HK-2 (cell line): ENCODE measurements around the gene SIDT1.

ENCODE experiments used
- DNase-seq: peaks from one replicate; pipeline ENCODE4 v3.0.0-alpha.2; 2018; ENCODE audit not compliant: unreplicated experiment

SIDT1 gene

GRCh38 chr3:113546414-113546893 is 14.1 kb downstream of the SIDT1 start:
- no peak for DNase-seq

- no peak for DNase-seq
Measured at GRCh38 chr3:113548501-113548900, 16.1 kb downstream of the SIDT1 start.

GRCh38 chr3:113551820-113552219 is 19.5 kb downstream of the SIDT1 start:
- DNase-seq, result no peak

GRCh38 chr3:113552851-113553250 is 20.5 kb downstream of the SIDT1 start:
- DNase-seq, result no peak

GRCh38 chr3:113555138-113555537 is 22.8 kb downstream of the SIDT1 start:
- no peak for DNase-seq

- no peak for DNase-seq
Measured at GRCh38 chr3:113556316-113556945, 24.1 kb downstream of the SIDT1 start.

GRCh38 chr3:113556946-113557335 is 24.6 kb downstream of the SIDT1 start:
- DNase-seq, result no peak

- DNase-seq, result peak; percentile 62
Measured at GRCh38 chr3:113557374-113557773, 25.0 kb downstream of the SIDT1 start.

- no peak for DNase-seq
Measured at GRCh38 chr3:113559009-113559408, 26.7 kb downstream of the SIDT1 start.

- no peak for DNase-seq
Measured at GRCh38 chr3:113560271-113560670, 27.9 kb downstream of the SIDT1 start.

GRCh38 chr3:113560831-113561623 is 28.7 kb downstream of the SIDT1 start:
- no peak for DNase-seq

- DNase-seq, result no peak
Measured at GRCh38 chr3:113565555-113565954, 33.2 kb downstream of the SIDT1 start.

- DNase-seq, result no peak
Measured at GRCh38 chr3:113570158-113570557, 37.8 kb downstream of the SIDT1 start.

- DNase-seq, result no peak
Measured at GRCh38 chr3:113571360-113571759, 39.0 kb downstream of the SIDT1 start.

- DNase-seq, result no peak
Measured at GRCh38 chr3:113573728-113574127, 41.4 kb downstream of the SIDT1 start.

GRCh38 chr3:113574213-113574612 is 41.9 kb downstream of the SIDT1 start:
- no peak for DNase-seq

- DNase-seq, result no peak
Measured at GRCh38 chr3:113575206-113575605, 42.9 kb downstream of the SIDT1 start.

- no peak for DNase-seq
Measured at GRCh38 chr3:113585228-113585627, 52.9 kb downstream of the SIDT1 start.

GRCh38 chr3:113585720-113586119 is 53.4 kb downstream of the SIDT1 start:
- DNase-seq, result no peak

GRCh38 chr3:113588806-113589205 is 56.5 kb downstream of the SIDT1 start:
- no peak for DNase-seq

GRCh38 chr3:113589971-113590370 is 57.6 kb downstream of the SIDT1 start:
- no peak for DNase-seq

GRCh38 chr3:113590983-113591382 is 58.6 kb downstream of the SIDT1 start:
- DNase-seq, result no peak

GRCh38 chr3:113594066-113594465 is 61.7 kb downstream of the SIDT1 start:
- DNase-seq, result no peak
